ENCODE results near the gene P3H2. TPM values are rescaled to one million over a fixed set of nuclear protein-coding genes. Genes with fewer than 3 reads are reported as not detected.

P3H2 gene
- total RNA-seq, 4 donors from 2014 or later = 0.85 to 6.8 (median 4.8) TPM

- TF ChIP-seq CTCF (IDR thresholded peaks at IDR 0.05; ENCODE audit: low read depth) = no peak
These were observed 125.6 kb downstream of the P3H2 start for GRCh38 chr3:189995129-189995528.

GRCh38 chr3:189990826-189991225 lies 129.9 kb downstream of the P3H2 start:
- TF ChIP-seq CTCF (IDR thresholded peaks at IDR 0.05; ENCODE audit: low read depth) = no peak

GRCh38 chr3:189988854-189989253 lies 131.8 kb downstream of the P3H2 start:
- no peak for TF ChIP-seq CTCF (IDR thresholded peaks at IDR 0.05; ENCODE audit: low read depth)

- no peak for TF ChIP-seq CTCF (IDR thresholded peaks at IDR 0.05; ENCODE audit: low read depth)
These were observed 132.4 kb downstream of the P3H2 start for GRCh38 chr3:189988322-189988721.

GRCh38 chr3:189985948-189986347 lies 134.7 kb downstream of the P3H2 start:
- no peak for TF ChIP-seq CTCF (IDR thresholded peaks at IDR 0.05; ENCODE audit: low read depth)

- no peak for TF ChIP-seq CTCF (IDR thresholded peaks at IDR 0.05; ENCODE audit: low read depth)
These were observed 137.1 kb downstream of the P3H2 start for GRCh38 chr3:189983612-189984011.

GRCh38 chr3:189982321-189982945 lies 138.3 kb downstream of the P3H2 start:
- TF ChIP-seq CTCF (IDR thresholded peaks at IDR 0.05; ENCODE audit: low read depth) = no peak

All from subcutaneous adipose tissue (tissue), 4 donors.